Mucosa of rectum (tissue), 2 donors: Measurements from ENCODE around the gene FADS6.

Experiments used
- H3K27ac ChIP-seq, 2 donors: one replicate each; pipeline ENCODE4 v1.7.0; 2013; ENCODE audit warnings: inconsistent platforms in 2 of 2, low read depth in 2 of 2, low read length in 2 of 2
- H3K27me3 ChIP-seq, 2 donors: one replicate each; pipeline ENCODE4 v1.7.0; 2013; ENCODE audit warnings: low read length in 2 of 2; ENCODE audit not compliant: control insufficient read depth in 2 of 2, insufficient read depth in 2 of 2
- H3K36me3 ChIP-seq, 2 donors: one replicate each; pipeline ENCODE4 v1.7.0; 2013; ENCODE audit warnings: low read length in 2 of 2; ENCODE audit not compliant: control insufficient read depth in 2 of 2, insufficient read depth in 2 of 2
- H3K4me1 ChIP-seq, 2 donors: one replicate each; pipeline ENCODE4 v1.7.0; 2013; ENCODE audit warnings: low read length in 2 of 2, mild to moderate bottlenecking in 1 of 2; ENCODE audit not compliant: control insufficient read depth in 2 of 2, insufficient read depth in 2 of 2
- H3K4me3 ChIP-seq, 2 donors: one replicate each; pipeline ENCODE4 v1.7.0; 2013; ENCODE audit warnings: low read length in 2 of 2
- H3K9ac ChIP-seq, 2 donors: one replicate each; pipeline ENCODE4 v1.7.0; 2013; ENCODE audit warnings: low read length in 2 of 2, low read depth in 1 of 2, mild to moderate bottlenecking in 1 of 2
- H3K9me3 ChIP-seq, 2 donors: one replicate each; pipeline ENCODE4 v1.7.0; 2013; ENCODE audit warnings: low read length in 2 of 2; ENCODE audit not compliant: control insufficient read depth in 2 of 2
- donor health status: healthy.
- donor health status: Normal muscosa, but diverticular disease.

FADS6 gene

DNA sequence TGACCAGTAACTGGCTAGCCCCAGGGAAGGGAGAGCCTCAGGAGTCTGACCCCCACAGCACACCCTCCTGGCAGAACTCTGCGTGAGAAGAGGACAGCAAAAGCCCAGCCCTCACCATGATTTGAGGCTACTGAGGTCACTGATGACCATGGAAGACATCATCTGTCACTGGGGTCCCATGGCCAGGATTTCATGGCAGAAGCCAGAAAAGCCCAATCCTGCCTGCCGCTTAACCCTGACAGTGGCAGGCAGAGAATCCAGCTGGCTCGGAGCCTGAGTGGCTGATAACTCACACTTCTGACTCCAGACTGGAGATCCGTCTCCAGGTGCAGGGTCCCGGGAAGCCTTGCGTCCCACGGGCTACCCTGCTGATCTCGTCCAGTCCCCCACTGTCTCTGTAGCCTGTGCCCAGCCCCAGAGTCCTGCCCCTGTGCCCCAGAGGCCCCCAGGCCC lies 51.3 kb downstream of the FADS6 start:
- Histone ChIP-seq H3K27me3 (peaks cover 0 to 3% of the 10 kb centered on the region in 2 donors), H3K4me3 (peak overlapping the region in 1 of 2 donors; percentile 56), H3K9me3 (no peaks in the 10 kb centered on the region), H3K36me3 (peaks cover 0 to 2% of the 10 kb centered on the region in 2 donors), H3K4me1 (peaks cover 11 to 13% of the 10 kb centered on the region in 2 donors), H3K9ac (no peak overlapping the region), H3K27ac (no peak overlapping the region)

- H3K36me3 ChIP-seq, result peaks cover 2 to 6% of the 10 kb centered on the region in 2 donors
- H3K27ac ChIP-seq, result peak overlapping the region; percentile 1 to 30
- H3K9ac ChIP-seq, result peak overlapping the region in 1 of 2 donors; percentile 27
- H3K9me3 ChIP-seq, result no peaks in the 10 kb centered on the region
- H3K4me1 ChIP-seq, result peaks cover 11 to 13% of the 10 kb centered on the region in 2 donors
- H3K27me3 ChIP-seq, result peaks cover 0 to 3% of the 10 kb centered on the region in 2 donors
- H3K4me3 ChIP-seq, result no peak overlapping the region
These were observed 52.3 kb downstream of the FADS6 start for GRCh38 chr17:74840989-74841666.

GRCh38 chr17:74839990-74840852 lies 53.2 kb downstream of the FADS6 start:
- Histone ChIP-seq H3K27me3 (peaks cover 0 to 3% of the 10 kb centered on the region in 2 donors), H3K9ac (no peak overlapping the region)

GRCh38 chr17:74838274-74838673 lies 55.2 kb downstream of the FADS6 start:
- no peak overlapping the region for H3K4me3 ChIP-seq
- peaks cover 3 to 8% of the 10 kb centered on the region in 2 donors for H3K36me3 ChIP-seq
- no peak overlapping the region for H3K27ac ChIP-seq
- H3K27me3 ChIP-seq, result peaks cover 0 to under 1% of the 10 kb centered on the region in 2 donors
- no peak overlapping the region for H3K9ac ChIP-seq
- no peaks in the 10 kb centered on the region for H3K9me3 ChIP-seq
- peaks cover 11 to 13% of the 10 kb centered on the region in 2 donors for H3K4me1 ChIP-seq

More at GRCh38 chr17:74839990-74840852, 53.2 kb downstream of the FADS6 start:
- no peak overlapping the region for H3K4me3 ChIP-seq
- H3K27ac ChIP-seq, result no peak overlapping the region
- H3K36me3 ChIP-seq, result peaks cover 3 to 8% of the 10 kb centered on the region in 2 donors
- H3K4me1 ChIP-seq, result peaks cover 11 to 13% of the 10 kb centered on the region in 2 donors
- no peaks in the 10 kb centered on the region for H3K9me3 ChIP-seq

DNA sequence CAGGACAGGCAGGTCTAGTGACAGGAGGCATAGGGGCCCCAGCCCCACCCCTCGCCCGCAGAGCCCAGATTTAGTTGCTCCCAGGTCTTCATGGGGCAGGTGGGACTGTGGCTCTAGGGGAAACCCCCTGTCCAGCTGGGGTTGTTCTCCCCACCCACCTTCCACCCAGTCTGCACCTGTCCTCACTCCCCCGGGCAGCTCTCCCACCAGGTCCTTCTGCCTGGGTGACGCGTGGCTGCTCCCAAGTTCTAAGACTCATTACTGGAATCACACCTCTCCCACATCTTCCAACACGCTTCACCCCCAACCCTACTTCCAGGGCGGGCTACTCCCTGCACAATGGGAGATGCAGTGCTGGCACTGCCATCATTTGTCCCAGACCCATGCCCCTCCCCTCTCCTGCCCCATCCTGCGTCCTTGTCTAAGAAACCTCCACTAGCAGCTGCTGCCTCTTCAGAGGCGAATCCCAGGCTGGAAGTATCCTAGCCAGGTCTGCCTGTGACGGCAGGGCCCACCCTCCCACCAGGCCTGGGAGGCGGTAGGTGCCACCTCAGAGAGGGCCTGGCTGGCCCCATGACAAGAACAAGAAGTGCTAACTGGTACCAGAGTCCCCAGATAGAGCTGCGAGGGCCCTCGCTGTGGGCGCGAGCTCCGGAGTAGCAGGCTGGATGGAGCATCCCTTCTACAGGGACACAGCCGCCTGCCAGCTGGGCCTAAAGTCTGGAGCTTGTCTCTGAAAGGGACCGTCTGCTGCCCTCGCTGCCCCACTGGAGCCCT lies 56.6 kb downstream of the FADS6 start:
- Histone ChIP-seq H3K4me1 (peaks cover 4 to 7% of the 10 kb centered on the region in 2 donors), H3K9me3 (no peaks in the 10 kb centered on the region), H3K9ac (no peak overlapping the region), H3K4me3 (no peak overlapping the region), H3K36me3 (peaks cover 3 to 8% of the 10 kb centered on the region in 2 donors), H3K27me3 (no peaks in the 10 kb centered on the region), H3K27ac (no peak overlapping the region)

DNA sequence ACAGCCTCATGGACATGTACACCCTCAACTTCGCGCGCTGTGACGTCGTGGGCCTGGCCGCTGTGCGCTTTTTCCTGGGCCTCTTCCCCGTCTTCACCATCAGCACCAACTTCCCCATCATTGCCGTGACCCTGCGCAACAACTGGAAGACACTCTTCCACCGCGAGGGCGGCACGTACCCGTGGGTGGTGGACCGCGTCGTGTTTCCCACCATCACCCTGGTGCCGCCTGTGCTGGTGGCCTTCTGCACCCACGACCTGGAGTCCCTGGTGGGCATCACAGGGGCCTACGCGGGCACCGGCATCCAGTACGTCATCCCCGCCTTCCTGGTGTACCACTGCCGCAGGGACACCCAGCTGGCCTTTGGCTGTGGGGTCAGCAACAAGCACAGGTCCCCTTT lies 57.2 kb downstream of the FADS6 start:
- Histone ChIP-seq H3K4me1 (peaks cover 4 to 5% of the 10 kb centered on the region in 2 donors), H3K4me3 (no peak overlapping the region), H3K9me3 (no peaks in the 10 kb centered on the region), H3K36me3 (peaks cover 3 to 8% of the 10 kb centered on the region in 2 donors), H3K27me3 (no peaks in the 10 kb centered on the region), H3K9ac (no peak overlapping the region), H3K27ac (no peak overlapping the region)

GRCh38 chr17:74833501-74834377 lies 59.7 kb downstream of the FADS6 start:
- Histone ChIP-seq H3K4me1 (no peaks in the 10 kb centered on the region), H3K27ac (no peak overlapping the region), H3K4me3 (no peak overlapping the region), H3K9ac (no peak overlapping the region), H3K9me3 (no peaks in the 10 kb centered on the region), H3K27me3 (no peaks in the 10 kb centered on the region), H3K36me3 (peaks cover 3 to 8% of the 10 kb centered on the region in 2 donors)

DNA sequence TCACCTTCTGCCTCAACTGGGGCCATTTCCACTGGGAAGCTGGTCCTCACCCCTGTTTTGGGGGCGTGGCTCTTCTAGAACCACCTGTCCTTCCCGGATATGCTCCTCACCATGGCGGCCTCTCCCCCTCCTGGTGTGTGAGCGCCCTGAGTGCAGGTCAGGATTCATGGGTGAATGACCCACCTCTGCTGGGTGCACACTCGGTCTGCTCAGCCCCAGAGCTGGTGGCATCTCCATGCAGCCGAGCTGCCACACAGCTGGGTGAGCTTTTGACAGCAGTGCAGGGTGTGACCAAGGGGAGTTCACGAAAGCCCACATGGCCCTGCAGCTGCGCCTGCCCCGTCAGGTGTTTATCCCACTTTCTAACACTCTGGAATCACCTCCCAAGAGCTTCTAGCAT lies 61.0 kb downstream of the FADS6 start:
- Histone ChIP-seq H3K4me1 (no peaks in the 10 kb centered on the region), H3K9me3 (no peaks in the 10 kb centered on the region), H3K4me3 (no peak overlapping the region), H3K27me3 (no peaks in the 10 kb centered on the region), H3K36me3 (peaks cover 3 to 8% of the 10 kb centered on the region in 2 donors), H3K9ac (no peak overlapping the region), H3K27ac (no peak overlapping the region)

DNA sequence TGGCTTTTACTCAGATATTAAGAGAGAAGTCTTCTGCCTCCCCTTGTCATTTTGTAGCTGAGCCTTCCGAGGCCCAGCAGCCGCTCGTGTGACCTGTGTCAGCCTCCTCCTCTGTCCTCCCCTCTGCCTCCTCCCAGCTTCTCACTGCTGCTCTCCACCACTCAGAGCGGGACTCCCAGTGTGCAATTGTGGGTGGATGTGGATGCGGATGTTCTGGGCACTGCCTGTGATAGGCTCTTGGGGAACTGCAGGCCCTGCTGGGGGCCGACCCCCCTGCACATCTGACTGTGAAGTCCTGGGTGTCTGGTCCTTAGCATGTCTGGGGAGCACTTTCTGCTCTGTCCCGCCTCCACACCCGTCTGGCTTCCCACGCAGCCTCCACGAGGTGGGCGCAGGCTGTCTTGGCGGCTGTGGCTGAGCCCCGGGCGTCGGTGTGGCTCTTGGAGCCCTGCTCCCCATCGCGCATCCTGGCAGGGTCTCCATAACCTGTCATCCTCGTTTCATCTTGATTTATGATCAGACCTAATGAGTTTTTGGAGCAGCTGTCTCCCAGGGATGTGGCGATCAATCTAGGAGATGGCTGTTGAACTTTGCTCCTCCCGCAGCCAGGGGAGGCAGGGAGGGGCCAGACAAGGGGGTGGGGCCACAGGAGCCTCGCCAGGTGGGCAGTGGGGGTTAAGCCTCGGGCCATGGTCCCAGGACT lies 61.8 kb downstream of the FADS6 start:
- Histone ChIP-seq H3K27me3 (no peaks in the 10 kb centered on the region), H3K4me1 (no peaks in the 10 kb centered on the region), H3K36me3 (peaks cover 3 to 7% of the 10 kb centered on the region in 2 donors), H3K4me3 (no peak overlapping the region), H3K27ac (no peak overlapping the region), H3K9me3 (no peaks in the 10 kb centered on the region), H3K9ac (no peak overlapping the region)
